NCI-H2029 treated with DMSO at 0.1 percent for 48 hours (cell line): Measurements from ENCODE around the gene DALRD3.
A peak's percentile ranks its signal among the peaks of the same experiment; 100 is the strongest.
"Not testable (repeated sequence)": the region's sequence is repeated elsewhere in the genome, so short reads cannot be mapped to it uniquely, and the experiment has no call there.

Experiments used
- DNase-seq: peaks from one replicate; lab custom pipeline; 2025; lab: John Stamatoyannopoulos, UW

DALRD3 gene

DNA sequence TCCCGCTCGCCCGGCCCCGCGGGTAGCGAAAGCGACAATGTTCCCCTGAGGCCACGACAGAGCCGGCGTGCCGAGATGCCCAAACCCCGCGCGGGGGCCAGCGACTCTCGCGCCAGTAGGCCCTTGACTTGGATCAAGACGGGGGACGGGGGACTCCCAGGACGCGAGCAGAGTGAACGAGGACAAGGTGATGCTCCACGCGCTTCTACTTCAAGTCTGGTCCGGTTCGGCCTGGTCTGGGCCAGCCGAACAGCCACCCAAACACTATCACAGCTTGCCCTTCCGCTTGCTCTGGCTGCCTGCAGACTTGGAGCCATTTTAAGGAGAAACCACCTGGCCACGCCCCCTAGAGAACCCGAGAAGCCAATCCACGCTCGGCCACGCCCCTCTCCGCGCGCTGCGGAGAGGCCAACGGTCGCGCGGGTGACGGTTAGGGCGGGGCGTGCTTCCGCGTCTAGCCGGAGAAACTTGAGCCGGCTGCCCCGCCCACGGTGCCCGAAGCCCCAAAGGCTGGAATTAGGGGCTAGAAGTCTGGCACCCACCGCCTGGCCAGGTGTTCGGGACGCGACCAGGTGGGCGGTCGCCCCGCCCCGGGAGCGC, 2.9 kb upstream of the DALRD3 start:
- DNase-seq: peak; percentile 90

DNA sequence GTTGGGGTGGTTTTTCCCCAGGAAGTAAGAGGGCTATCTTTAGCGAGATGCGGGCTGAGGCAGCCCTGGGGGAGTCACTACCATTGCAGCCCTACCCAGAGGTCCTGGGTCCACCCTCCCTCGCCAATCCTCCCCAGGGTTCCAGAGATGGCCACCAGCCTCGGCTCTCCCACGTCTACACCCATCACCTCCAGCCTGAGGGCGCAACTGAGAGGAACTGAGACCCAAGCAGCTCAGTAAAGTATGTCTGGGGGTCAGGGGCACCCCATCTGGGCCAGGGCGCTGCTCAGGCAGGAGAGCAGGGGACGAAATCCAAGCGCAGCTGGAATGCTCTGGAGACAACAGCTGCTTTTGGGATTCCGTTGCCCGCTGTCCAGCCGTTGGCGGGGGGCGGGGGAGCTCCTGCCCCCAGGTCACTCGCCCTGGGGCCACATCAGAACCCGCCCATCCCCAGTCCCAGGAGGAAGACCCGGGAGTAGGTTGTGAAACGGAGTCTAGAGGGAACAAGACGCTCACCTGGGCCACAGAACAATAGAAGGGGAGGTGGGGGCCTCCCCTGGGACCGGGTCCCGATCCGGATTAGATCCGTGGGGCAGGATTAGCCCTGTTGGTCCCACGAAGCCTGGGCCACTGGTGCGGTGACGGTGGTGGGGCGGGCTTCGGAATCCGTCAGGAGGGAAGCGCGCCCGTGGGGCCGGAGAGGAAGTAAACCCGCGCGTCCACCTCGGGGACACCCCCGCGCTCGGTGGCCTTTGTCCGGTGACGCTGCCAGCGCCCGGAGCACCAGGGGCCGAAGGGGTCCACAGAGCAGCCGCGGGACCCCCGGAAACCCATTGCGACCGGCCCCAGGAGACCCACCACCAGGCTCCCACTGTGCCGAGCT, 2.2 kb upstream of the DALRD3 start:
- no peak for DNase-seq

DNA sequence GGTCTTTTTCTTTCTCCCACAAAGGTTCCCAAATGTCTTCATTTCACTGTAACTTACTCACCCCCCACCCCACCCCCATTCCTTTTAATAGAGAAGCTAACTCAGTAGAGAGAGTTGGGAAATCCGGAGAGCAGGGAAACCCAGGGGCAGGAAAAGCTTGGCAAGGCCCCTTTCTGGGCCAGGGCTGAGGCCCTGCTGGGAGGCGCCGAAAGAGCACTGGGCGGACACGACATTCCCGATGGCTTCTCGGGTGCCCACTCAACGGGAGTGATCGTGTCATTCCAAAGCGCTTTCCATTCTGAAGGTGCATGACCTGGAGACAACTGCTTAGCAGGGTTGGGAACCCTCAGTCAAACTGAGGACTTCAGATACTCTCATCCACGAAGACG, 1.6 kb upstream of the DALRD3 start:
- no peak for DNase-seq

DNA sequence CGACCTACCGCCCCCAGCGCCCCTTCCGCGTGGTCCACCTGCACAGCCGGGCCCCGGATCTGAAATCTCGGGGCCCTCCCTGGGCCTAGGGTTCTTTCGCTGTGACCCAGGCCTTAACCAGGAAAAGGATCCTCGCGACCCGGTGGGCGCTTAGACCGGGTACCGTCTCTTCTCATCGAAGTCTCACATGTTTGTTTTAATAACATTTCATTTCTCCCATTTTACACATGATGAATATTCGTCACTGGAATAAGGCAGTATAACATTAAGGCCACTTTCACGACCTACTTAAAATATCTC, 277 bp upstream of the DALRD3 start:
- no peak for DNase-seq

DNA sequence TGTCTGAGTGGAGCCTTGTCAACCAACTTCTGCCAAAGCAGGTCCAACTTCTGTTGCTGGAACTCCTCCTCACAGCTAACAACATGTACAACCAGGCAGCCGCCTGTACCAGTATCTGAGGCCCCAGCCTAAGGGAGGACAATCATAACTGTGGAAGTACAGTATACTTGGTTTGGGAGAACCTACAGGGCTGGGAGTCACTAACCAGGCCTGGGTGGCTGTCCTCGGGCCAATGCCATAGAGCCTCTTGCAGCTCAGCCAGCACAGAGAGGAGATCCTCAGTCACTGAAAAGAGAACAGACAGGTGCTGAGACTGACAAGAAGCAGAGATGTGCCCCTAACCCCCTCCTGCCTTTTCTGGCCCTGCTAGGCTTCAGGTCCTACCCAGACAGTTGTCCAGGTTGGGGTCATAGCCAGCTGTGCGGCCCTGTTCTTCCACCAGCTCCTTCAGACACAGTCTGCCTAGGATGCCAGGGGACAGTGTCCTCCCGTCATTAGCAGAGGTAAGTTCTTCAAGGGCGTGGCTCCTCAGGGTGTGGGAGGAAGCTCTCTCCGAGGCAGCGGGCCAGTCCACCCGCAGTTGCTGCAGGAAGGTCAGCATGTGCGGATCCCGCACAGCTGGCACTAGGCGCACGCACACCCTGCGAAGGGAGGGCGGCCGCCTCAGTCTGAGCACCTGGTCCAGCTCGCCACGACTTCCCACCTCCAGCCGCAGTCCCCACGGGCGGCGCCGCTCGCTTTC, 980 bp downstream of the DALRD3 start:
- DNase-seq: no peak

DNA sequence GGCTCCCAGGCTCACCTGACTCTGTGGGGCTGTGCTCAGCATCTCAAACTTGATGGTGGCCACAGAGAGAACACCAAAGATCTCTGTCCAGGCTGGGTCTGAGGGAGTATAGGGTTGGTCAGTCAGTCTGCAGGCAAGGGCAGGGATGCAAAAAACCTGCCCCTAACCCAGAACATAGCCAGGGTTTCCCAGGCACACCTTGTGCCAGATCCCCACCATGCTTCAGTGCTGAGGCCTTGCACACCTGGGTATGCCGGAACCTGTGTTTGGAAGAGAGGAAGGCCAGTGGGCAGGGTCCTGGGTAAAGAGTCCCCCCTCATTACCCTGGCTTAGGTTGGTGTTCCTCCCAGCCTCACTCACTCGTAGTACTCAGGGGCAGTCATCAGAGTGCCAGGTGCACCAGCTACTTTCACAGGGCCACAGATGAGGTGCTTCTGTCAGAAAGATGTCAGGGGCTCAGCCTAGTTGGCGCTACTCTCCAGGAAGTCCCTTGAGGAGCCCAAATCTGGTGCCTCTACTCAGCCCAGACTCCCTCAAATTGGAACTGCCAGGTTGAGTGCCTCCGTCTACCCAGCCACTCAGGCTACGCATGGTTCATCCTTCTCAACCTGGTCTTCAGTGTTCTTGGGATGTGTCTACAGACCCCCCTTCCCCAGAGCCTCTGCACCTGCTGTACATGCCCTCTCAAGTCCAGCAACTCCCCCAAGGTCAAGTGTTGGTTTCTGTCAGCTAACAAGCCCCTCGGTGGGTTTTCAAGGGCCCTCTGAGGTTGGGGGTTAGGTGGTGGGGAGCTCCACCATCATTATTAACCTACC, 1.8 kb downstream of the DALRD3 start:
- DNase-seq: no peak

DNA sequence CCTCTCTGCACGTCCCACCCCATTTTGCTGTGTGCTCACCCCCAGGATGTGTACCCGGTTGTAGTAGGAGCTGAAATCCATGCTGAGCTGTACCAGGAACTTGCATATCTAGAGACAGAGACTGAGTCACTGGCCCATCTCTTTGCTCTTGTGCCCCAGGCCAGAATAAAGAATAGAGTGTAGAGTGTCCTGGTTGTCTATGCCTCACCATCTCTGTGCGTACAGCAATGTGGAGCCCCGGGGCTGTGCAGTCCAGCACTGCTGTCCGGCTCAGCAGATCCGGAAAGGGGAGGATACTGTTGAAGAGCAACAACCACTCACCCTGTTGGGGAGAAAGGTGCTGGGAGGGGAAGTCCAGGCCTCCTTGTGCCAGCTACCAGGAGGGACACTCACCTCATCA, 2.6 kb downstream of the DALRD3 start:
- DNase-seq: no peak

DNA sequence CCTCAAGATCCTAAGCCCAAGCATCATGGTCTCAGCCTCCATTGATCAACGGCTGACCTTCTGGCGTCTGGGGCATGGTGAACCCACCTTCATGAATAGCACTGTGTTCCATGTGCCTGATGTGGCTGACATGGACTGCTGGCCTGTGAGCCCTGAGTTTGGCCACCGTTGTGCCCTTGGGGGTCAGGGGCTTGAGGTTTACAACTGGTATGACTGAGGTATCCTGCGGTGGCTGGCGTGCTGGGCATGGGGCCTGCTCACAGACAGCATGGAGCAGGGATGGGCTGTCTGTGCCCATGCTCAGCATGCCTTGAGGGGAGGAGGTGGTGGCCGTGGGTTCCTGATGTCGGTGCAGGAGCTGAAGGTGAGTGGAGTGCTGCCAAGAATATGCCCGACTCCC, 3.3 kb downstream of the DALRD3 start:
- no peak for DNase-seq

DNA sequence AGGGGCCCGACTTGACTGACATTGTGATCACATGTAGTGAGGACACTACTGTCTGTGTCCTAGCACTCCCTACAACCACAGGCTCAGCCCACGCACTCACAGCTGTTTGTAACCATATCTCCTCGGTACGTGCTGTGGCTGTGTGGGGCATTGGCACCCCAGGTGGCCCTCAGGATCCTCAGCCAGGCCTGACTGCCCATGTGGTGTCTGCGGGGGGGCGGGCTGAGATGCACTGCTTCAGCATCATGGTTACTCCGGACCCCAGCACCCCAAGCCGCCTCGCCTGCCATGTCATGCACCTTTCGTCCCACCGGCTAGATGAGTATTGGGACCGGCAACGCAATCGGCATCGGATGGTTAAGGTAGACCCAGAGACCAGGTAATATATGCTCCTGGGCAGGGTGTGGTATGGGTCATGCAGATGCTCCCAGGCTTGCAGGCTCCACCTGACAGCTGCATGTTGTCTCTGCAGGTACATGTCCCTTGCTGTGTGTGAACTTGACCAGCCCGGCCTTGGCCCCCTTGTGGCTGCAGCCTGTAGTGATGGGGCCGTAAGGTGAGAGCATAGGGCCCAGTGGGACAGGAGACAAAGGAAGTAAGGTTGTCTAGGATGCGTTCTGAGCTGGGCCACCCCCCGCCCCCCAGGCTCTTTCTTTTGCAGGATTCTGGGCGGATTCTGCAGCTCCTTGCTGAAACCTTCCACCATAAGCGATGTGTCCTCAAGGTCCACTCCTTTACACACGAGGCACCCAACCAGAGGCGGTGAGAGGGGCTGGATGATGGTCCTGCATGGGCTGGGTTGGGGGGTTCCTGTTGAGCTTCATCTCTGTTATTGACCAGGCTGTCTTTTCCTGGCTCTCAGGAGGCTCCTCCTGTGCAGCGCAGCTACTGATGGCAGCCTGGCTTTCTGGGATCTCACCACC, 4.4 kb downstream of the DALRD3 start:
- no peak for DNase-seq

DNA sequence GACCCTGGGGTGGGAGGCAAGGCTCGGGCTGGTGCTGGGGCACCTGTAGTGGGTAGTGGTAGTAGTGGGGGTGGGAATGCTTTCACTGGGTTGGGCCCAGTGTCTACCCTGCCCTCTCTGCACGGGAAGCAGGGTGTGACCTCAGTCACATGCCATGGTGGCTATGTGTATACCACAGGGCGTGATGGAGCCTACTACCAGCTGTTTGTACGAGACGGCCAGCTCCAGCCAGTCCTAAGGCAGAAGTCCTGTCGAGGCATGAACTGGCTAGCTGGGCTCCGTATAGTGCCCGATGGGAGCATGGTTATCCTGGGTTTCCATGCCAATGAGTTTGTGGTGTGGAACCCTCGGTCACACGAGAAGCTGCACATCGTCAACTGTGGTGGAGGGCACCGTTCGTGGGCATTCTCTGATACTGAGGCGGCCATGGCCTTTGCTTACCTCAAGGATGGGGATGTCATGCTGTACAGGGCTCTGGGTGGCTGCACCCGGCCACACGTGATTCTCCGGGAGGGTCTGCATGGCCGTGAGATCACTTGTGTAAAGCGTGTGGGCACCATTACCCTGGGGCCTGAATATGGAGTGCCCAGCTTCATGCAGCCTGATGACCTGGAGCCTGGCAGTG, 5.2 kb downstream of the DALRD3 start:
- DNase-seq: no peak

DNA sequence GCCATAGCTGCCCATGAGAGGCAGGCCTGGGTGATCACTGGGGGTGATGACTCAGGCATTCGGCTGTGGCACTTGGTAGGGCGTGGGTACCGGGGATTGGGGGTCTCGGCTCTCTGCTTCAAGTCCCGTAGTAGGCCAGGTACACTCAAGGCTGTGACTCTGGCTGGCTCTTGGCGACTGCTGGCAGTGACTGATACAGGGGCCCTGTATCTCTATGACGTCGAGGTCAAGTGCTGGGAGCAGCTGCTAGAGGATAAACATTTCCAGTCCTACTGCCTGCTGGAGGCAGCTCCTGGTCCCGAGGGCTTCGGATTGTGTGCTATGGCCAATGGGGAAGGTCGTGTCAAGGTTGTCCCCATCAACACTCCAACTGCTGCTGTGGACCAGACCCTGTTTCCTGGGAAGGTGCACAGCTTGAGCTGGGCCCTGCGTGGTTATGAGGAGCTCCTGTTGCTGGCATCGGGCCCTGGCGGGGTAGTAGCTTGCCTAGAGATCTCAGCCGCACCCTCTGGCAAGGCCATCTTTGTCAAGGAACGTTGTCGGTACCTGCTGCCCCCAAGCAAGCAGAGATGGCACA, 5.9 kb downstream of the DALRD3 start:
- DNase-seq: no peak

DNA sequence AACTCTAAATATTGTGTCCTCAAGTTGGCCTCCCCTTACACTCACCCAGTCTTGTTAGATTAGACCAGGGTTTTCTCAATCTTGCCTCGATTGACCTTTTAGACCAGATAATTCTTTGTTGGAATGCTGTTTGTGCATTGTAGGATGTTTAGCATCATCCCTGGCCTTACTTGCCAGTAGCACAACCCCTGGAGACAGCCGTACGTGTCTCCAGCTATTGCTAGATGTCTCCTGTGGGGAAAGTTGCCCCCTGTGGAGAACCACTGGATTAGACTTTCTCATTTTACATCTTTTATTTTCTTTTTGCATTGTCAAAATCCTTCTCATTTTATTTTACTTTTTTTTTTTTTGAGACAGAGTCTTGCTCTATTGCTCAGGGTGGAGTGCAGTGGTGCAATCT, 9.0 kb downstream of the DALRD3 start:
- no peak for DNase-seq

DNA sequence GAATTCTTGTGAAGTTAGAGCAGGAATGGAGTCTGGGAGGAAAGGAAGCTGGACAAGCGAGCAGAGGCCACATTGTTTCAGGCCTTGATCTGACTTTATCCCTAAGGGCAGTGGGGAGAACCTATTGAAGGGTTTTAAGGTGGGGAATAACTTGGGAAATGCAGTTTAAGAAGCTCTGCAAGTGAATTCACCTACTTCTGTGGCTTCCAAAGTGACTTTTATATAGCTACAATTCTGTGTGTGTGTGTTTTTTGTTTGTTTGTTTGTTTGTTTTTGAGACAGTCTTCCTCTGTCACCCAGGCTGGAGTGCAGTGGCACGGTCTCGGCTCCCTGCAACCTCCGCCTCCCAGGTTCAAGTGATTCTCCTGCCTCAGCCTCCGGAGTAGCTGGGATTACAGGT, 9.8 kb downstream of the DALRD3 start:
- not testable (repeated sequence) for DNase-seq

DNA sequence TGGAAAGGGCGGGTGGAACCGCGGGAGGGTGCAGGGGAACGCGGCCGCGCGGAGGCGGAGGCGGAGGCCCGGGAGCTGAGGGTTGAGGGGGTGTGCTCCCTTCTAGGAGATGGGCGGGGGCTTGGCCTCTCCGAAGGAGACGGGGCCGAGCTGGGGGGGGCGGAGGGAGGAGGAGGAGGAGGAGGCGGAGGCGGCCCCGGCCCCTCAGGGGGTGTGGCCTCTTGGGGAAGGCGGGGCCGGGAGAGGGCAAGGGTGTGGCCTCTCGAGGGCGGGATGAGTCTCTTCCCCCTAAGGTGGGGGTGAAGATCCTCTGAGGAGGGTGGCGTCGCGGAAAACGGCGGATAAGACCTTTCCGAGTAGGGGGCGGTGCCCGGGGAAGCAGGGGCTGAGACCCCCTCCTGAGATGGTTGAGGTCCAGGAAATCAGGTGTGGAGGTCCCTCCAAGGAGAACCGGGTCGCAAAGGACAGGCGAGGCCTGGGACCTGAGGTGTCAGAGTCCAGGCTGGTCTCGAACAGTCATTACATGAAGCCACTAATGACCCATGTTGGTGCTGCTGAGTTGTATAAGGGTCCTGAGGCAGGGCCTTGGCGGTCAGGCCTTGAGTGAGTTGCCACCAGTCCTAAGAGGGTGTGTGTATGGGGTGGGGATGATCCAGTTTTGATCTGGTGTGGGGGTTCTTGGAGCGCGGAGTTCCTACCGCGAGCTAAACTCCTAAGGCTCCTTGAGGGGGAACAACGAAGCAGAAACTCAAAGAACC, 10.4 kb downstream of the DALRD3 start:
- DNase-seq: no peak

DNA sequence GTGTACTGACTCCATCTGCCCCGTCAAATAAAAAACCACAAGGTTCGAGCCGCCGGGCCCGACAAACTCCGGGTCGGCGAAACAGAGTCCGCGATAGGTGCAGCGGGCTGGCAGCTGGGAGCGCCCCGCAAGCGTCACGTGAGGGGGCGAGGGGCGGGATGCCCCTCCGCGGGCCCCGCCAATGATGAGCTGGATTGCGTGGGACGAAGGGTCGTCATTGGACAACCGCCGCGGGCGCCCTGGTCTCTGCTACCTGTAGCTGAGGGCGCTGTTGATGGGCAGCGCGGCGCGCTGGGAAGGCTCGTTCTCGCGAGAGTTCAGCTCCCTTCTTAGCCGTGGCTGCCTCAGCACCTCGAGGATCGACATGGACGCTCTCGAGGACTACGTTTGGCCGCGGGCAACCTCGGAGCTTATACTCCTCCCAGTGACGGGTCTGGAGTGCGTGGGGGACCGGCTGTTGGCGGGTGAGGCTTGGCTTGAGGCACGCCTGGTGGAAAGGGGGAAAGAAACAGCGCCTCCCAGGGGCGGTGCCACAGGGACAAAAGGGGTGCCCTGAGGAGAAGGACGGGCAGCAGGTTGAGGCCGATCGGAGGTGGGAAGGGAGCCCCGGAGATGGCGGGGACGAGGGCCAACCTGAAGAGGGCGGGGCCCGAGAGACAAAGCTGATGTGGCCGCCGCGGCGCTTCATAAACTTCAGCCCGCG, 11.2 kb downstream of the DALRD3 start, which contains the start of gene WDR6:
TSS of gene WDR6 (plus strand) at position 324 of the 703 bp plus-strand sequence. CDS start at position 365, 41 bp downstream.
- DNase-seq: peak; percentile 84

DNA sequence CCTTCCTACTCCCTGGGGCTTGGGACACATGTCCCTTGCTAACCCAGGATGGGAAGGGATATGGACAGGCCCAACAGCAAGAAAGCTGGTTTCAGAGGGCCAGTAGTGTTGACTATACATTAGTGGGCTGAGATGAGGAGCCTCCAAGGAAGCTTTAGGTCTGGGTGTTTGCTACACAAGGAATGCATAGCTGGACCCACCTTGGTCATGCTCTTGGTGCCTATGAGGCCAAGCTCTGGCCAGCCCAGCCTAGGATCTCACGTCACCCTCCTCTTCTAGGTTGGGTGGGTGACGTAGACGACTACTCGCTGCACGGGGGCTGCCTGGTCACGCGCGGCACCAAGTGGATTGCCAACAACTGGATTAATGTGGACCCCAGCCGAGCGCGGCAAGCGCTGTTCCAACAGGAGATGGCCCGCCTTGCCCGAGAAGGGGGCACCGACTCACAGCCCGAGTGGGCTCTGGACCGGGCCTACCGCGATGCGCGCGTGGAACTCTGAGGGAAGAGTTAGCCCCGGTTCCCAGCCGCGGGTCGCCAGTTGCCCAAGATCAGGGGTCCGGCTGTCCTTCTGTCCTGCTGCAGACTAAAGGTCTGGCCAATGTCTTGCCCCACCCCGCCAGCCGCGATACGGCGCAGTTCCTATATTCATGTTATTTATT, 11.8 kb downstream of the DALRD3 start:
- DNase-seq: no peak

DNA sequence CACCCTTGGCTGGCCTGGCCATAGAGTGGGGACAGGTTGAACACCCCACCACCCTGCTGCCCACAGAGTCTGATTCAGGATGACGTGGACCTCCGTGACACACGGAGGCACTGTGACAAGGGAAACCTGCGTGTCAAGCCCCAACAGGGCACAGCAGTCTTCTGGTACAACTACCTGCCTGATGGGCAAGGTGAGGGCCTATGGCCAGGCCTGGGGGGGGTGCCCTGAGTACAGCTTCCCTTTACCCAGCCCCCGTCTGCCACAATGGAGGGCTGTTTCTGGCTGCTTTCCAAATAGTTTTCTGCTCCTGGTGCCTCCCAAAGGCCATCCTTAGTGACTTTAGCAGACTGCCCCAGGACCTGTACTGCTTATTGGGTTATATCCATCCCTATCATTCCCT, 12.4 kb downstream of the DALRD3 start:
- DNase-seq: no peak

DNA sequence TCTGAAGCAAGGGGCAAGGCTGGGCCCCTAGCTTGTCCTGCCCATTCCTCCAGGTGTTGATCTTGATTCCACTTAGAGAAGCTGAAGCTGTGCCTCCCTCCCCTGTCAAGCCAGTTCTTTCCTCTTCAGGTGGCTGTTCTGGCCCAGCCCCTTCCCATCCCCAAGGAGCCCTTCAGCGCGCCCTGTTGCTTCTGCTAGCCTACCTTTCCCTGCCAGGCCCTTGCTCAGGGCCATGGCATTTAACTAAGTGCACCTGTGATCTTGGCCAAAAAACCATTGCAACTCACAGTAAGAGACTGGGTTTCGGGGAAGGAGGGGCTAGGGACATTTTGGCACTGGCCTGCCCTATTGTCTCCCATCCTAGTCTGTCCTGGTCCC, 13.1 kb downstream of the DALRD3 start:
- DNase-seq: no peak
